Kidney epithelial cell (primary cell): ENCODE results near the gene SPART. TPM values are rescaled to one million over a fixed set of nuclear protein-coding genes. Genes with fewer than 3 reads are reported as not detected.

ENCODE experiments used
- DNase-seq: peaks from one replicate; pipeline ENCODE4 v3.0.0-alpha.2; 2010; ENCODE audit warnings: low read depth
- H3K27me3 ChIP-seq: 2 replicates; pipeline ENCODE4 v1.6.0; 2011; ENCODE audit warnings: low read length; ENCODE audit not compliant: control insufficient read depth, insufficient read depth
- H3K36me3 ChIP-seq: 2 replicates; pipeline ENCODE4 v1.5.1; 2011; ENCODE audit warnings: low read length; ENCODE audit not compliant: control insufficient read depth, insufficient read depth
- H3K4me3 ChIP-seq: 2 replicates; pipeline ENCODE4 v1.5.1; 2011; ENCODE audit warnings: low read depth, mild to moderate bottlenecking, control low read depth, low read length
- CTCF ChIP-seq: IDR thresholded peaks from 2 replicates; pipeline ENCODE4 v1.5.1; 2011; ENCODE audit warnings: mild to moderate bottlenecking, moderate library complexity, low read length, control low read depth, inconsistent platforms; ENCODE audit not compliant: insufficient read depth, poor library complexity, severe bottlenecking
- total RNA-seq: library from RNA; depleted of rRNA; stranded (reverse); fragments of >200 nt; gene quantifications from 2 replicates; pipeline ENCODE4 v1.2.3, GENCODE V29; 2015

The SPART gene
- total RNA-seq, 1 donor from 2014 or later: 51.0 TPM

GRCh38 chr13:36286006-36286405 is 60.2 kb downstream of the SPART start:
- Histone ChIP-seq H3K27me3 (no peaks in the 10 kb centered on the region), H3K4me3 (no peak overlapping the region), H3K36me3 (no peaks in the 10 kb centered on the region)
- no peak for DNase-seq
- no peak for TF ChIP-seq CTCF

- Histone ChIP-seq H3K27me3 (no peaks in the 10 kb centered on the region), H3K36me3 (no peaks in the 10 kb centered on the region), H3K4me3 (no peak overlapping the region)
- peak; percentile 68 for TF ChIP-seq CTCF
- DNase-seq: peak; percentile 10
Measured at GRCh38 chr13:36282821-36283432, 63.3 kb downstream of the SPART start.

- TF ChIP-seq CTCF: peak; percentile 58
- Histone ChIP-seq H3K36me3 (no peaks in the 10 kb centered on the region), H3K4me3 (no peak overlapping the region), H3K27me3 (no peaks in the 10 kb centered on the region)
- DNase-seq: peak; percentile 12
Measured at GRCh38 chr13:36275190-36276002, 70.8 kb downstream of the SPART start.

GRCh38 chr13:36273431-36273830 is 72.8 kb downstream of the SPART start:
- DNase-seq: no peak
- Histone ChIP-seq H3K4me3 (no peak overlapping the region), H3K36me3 (no peaks in the 10 kb centered on the region), H3K27me3 (no peaks in the 10 kb centered on the region)
- no peak for TF ChIP-seq CTCF

GRCh38 chr13:36261976-36262375 is 84.2 kb downstream of the SPART start:
- no peak for DNase-seq
- Histone ChIP-seq H3K4me3 (no peak overlapping the region), H3K27me3 (no peaks in the 10 kb centered on the region), H3K36me3 (no peaks in the 10 kb centered on the region)
- no peak for TF ChIP-seq CTCF
